ENCODE results near the gene NOX4.
"Not testable (repeated sequence)": the region's sequence is repeated elsewhere in the genome, so short reads cannot be mapped to it uniquely, and the experiment has no call there.

NOX4 gene

GRCh38 chr11:89437317-89437716, 53.9 kb downstream of the NOX4 start:
- H3K27ac ChIP-seq (replicated peaks), result no peak overlapping the region
- no peak for DNase-seq (ENCODE audit: low read depth in 1 of 2, low spot score in 1 of 2)
- TF ChIP-seq REST (IDR thresholded peaks at IDR 0.05; ENCODE audit: insufficient replicate concordance, low read depth) (no peak), SPI1 (IDR thresholded peaks at IDR 0.05; ENCODE audit: borderline replicate concordance, low read depth) (no peak), POLR2AphosphoS5 (IDR thresholded peaks at IDR 0.05; ENCODE audit: low read depth) (no peak), CTCF (IDR thresholded peaks at IDR 0.05; ENCODE audit: insufficient read depth, low read length) (no peak), GABPA (IDR thresholded peaks at IDR 0.05; ENCODE audit: low read depth) (no peak)
- H3K4me3 ChIP-seq (replicated peaks; ENCODE audit: insufficient read depth, low read length), result no peak overlapping the region
- H3K27me3 ChIP-seq (ENCODE audit: insufficient read depth, poor library complexity, severe bottlenecking), result no peaks in the 10 kb centered on the region

GRCh38 chr11:89436071-89436470, 55.1 kb downstream of the NOX4 start:
- Histone ChIP-seq H3K27ac (replicated peaks) (no peak overlapping the region), H3K27me3 (ENCODE audit: insufficient read depth, poor library complexity, severe bottlenecking) (no peaks in the 10 kb centered on the region), H3K4me3 (replicated peaks; ENCODE audit: insufficient read depth, low read length) (no peak overlapping the region)
- TF ChIP-seq SPI1 (IDR thresholded peaks at IDR 0.05; ENCODE audit: borderline replicate concordance, low read depth) (no peak), POLR2AphosphoS5 (IDR thresholded peaks at IDR 0.05; ENCODE audit: low read depth) (no peak)
- DNase-seq (ENCODE audit: low read depth in 1 of 2, low spot score in 1 of 2), result no peak

GRCh38 chr11:89433278-89433677, 57.9 kb downstream of the NOX4 start:
- TF ChIP-seq GABPA (IDR thresholded peaks at IDR 0.05; ENCODE audit: low read depth) (no peak), CTCF (IDR thresholded peaks at IDR 0.05; ENCODE audit: insufficient read depth, low read length) (no peak), POLR2AphosphoS5 (IDR thresholded peaks at IDR 0.05; ENCODE audit: low read depth) (no peak), REST (IDR thresholded peaks at IDR 0.05; ENCODE audit: insufficient replicate concordance, low read depth) (no peak), SPI1 (IDR thresholded peaks at IDR 0.05; ENCODE audit: borderline replicate concordance, low read depth) (no peak)
- no peak for DNase-seq (ENCODE audit: low read depth in 1 of 2, low spot score in 1 of 2)
- Histone ChIP-seq H3K27me3 (ENCODE audit: insufficient read depth, poor library complexity, severe bottlenecking) (no peaks in the 10 kb centered on the region), H3K4me3 (replicated peaks; ENCODE audit: insufficient read depth, low read length) (no peak overlapping the region), H3K27ac (replicated peaks) (no peak overlapping the region)

- H3K4me3 ChIP-seq (replicated peaks; ENCODE audit: insufficient read depth, low read length); H3K27me3 ChIP-seq (ENCODE audit: insufficient read depth, poor library complexity, severe bottlenecking); H3K27ac ChIP-seq (replicated peaks); DNase-seq (ENCODE audit: low read depth in 1 of 2, low spot score in 1 of 2): not testable (repeated sequence)
Measured at GRCh38 chr11:89432182-89432581, 59.0 kb downstream of the NOX4 start.

- DNase-seq (ENCODE audit: low read depth in 1 of 2, low spot score in 1 of 2); H3K4me3 ChIP-seq (replicated peaks; ENCODE audit: insufficient read depth, low read length); H3K27ac ChIP-seq (replicated peaks); H3K27me3 ChIP-seq (ENCODE audit: insufficient read depth, poor library complexity, severe bottlenecking): not testable (repeated sequence)
Measured at GRCh38 chr11:89426501-89426900, 64.7 kb downstream of the NOX4 start.

Measured in HL-60 (cell line).